ENCODE results near the gene CFAP69.

The CFAP69 gene

DNA sequence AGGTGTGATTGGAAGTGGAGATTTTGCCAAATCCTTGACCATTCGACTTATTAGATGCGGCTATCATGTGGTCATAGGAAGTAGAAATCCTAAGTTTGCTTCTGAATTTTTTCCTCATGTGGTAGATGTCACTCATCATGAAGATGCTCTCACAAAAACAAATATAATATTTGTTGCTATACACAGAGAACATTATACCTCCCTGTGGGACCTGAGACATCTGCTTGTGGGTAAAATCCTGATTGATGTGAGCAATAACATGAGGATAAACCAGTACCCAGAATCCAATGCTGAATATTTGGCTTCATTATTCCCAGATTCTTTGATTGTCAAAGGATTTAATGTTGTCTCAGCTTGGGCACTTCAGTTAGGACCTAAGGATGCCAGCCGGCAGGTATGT, 19.8 kb upstream of the CFAP69 start:
- TF ChIP-seq CTCF (IDR thresholded peaks at IDR 0.05), result no peak

GRCh38 chr7:90225601-90226000, 19.4 kb upstream of the CFAP69 start:
- TF ChIP-seq CTCF (IDR thresholded peaks at IDR 0.05), result no peak

GRCh38 chr7:90227259-90227658, 17.7 kb upstream of the CFAP69 start:
- TF ChIP-seq CTCF (IDR thresholded peaks at IDR 0.05), result no peak

DNA sequence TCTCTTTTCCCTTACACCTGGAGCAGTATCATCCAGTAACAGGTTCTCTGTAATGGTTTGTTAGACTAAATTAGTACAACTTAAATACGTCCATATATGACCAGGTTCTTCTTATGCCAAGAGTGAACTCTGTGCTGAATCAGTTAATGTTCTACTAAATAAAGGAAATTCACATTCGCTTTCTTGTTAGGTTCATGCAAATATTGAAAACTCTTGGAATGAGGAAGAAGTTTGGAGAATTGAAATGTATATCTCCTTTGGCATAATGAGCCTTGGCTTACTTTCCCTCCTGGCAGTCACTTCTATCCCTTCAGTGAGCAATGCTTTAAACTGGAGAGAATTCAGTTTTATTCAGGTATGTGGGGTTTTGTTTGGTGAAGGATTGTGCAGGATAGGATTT, 15.3 kb upstream of the CFAP69 start:
- TF ChIP-seq CTCF (IDR thresholded peaks at IDR 0.05), result no peak

- TF ChIP-seq CTCF (IDR thresholded peaks at IDR 0.05), result no peak
Measured at GRCh38 chr7:90230834-90231233, 14.1 kb upstream of the CFAP69 start.

GRCh38 chr7:90231304-90231703, 13.7 kb upstream of the CFAP69 start:
- TF ChIP-seq CTCF (IDR thresholded peaks at IDR 0.05), result no peak

DNA sequence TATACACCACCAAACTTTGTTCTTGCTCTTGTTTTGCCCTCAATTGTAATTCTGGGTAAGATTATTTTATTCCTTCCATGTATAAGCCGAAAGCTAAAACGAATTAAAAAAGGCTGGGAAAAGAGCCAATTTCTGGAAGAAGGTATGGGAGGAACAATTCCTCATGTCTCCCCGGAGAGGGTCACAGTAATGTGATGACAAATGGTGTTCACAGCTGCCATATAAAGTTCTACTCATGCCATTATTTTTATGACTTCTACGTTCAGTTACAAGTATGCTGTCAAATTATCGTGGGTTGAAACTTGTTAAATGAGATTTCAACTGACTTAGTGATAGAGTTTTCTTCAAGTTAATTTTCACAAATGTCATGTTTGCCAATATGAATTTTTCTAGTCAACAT, 12.5 kb upstream of the CFAP69 start:
- no peak for TF ChIP-seq CTCF (IDR thresholded peaks at IDR 0.05)

- TF ChIP-seq CTCF (IDR thresholded peaks at IDR 0.05), result no peak
Measured at GRCh38 chr7:90233569-90233968, 11.4 kb upstream of the CFAP69 start.

Measured in LNCAP (cell line).